Measurements from ENCODE around the gene SPEF2.

SPEF2 gene

DNA sequence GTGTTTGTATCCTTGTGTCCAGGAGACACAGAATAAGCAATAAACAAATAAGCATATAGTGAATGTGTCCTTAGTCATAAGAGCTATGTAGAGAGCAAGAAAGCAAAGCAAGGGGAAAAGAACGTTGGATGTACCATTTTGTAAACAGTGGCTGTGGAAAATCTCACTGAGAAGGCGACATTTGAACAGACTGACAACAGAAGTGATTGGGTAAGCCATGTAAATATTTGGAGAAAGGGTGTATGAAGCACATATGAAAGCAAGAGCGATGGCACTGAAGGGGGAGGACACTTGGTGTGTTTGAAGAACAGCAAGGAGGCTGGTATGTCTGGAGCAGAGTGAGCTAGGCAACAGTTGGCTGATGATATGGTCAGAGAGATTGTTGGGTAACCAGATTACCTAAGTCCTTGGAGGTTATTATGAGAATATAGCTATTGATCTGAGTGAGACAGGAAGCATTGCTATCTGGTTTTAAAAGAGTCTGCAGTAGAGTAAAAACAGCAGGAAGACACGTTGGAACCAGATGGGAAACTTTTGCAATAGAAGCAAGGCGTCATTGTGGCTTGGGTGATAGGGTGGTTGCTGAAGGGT, 123.6 kb downstream of the SPEF2 start:
- DNase-seq, result no peak

DNA sequence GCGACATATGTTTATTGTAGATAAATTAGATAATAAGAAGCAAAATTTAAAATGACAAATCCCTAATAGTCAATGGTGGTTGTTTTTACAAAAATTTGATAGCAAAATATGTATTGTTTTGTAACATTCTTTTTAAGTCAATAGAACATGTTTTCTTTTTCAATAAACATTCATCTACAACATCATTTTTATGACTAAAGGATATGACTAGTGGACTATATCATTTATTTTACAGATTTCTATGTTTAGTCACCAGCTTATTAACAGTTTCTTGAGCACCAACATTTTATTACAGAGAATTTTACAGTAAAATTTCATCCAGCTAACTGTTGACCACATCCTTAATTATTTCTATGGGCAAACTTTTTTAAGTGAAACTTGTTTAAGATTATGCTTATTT, 124.3 kb downstream of the SPEF2 start:
- DNase-seq, result no peak

DNA sequence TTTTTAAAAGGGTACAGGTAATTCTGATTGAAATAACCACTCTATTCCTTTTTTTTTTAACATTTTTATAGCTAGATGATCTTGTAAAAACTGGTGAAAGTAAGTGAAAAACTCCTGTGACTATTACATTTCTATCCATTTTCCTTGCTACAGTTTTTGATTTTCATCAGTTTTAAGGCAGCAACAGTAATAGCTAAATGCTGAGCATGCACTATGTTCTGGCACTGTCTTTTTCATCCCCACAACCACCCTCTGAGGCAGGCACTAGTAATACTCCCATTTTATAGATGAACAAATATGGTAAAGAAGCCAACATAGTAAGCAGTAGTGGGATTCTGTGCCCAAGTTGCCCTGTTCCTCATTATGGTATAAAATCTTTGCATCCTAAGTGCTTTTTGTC, 126.0 kb downstream of the SPEF2 start:
- DNase-seq, result no peak

DNA sequence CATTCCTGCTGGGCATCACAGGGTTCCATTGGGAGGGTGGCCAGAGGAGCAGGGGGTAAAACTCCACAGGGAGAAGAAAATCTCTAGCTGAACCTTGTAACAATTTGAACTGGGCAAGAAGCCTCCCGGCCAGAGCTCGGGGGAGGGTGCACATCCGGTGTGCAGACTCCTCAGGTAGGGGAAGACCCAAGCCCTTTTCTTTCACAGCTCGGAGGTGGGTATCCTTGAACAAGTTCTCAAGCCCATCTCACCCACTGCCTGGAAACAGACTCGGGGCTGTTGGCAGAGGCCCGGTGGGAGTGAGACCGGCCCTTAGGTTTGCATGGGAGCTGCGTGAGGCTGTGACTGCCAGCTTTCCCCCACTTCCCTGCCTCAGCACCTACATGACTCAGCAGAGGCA, 127.5 kb downstream of the SPEF2 start:
- DNase-seq, result no peak

DNA sequence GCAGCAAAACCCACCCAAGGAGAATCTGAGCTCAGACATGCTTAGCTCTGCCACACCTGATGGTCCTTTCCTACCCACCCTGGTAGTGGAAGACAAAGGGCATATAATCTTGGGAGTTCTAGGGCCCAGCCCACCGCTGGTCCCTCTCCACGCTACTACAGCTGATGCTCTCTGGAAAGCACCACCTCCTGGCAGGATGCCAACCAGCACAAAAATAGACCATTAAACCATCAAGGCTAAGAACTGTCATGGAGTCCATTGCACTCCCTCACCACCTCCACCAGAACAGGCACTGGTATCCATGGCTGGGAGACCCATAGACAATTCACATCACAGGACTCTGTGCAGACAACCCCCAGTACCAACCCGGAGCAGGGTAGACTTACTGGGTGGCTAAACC, 128.0 kb downstream of the SPEF2 start:
- DNase-seq, result no peak

DNA sequence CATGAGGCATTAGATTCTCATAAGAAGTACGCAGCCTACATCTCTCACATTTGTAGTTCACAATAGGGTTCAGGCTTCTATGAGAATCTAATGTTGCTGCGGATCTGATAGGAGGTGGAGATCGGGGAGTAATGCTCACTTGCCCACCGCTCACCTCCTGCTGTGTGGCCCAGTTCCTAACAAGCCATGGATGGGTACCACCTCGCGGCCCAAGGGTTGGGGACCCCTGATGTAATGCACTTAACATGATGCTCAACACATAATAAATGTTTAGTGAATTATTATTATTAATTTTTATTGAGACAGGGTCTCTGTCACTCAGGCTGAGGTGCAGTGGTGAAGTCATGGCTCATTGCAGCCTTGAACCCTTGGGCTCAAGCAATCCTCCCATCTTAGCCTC, 134.3 kb downstream of the SPEF2 start:
- no peak for DNase-seq

DNA sequence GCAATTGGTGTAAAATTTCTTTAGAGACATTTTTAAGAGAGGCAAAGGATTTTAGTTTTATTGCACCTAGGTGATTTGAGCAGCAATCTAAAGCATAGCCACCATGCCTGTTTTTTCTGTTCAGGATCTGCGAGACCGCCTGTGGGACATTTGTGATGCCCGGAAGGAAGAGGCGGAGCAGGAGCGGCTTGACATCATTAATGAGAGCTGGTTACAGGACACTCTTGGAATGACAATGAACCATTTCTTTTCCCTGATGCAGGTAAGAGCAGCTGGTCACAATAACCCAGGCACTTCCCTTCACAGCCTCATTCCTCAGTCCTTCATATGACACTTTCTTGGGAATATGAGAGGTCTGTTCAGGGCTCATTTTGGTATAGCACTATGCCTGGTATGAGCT, 135.8 kb downstream of the SPEF2 start:
- DNase-seq, result no peak

DNA sequence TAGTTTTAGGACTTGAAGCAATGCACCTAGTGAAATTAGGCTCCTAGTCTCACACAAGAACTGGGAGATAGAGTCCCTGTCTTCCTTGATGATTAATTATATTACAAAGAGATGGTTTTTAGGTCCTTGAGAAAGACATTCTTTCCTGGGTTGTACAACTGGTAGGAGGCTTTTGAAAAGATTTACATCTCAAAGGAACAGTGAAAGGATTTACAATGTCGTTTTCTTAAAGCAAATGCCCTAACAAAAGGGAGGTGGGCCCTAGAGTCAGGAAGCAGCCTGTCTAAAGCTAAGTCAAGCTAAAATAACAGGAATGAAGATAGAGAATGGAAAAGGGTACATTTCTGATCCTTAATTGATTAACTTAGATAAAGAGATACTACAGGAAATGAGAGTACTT, 136.8 kb downstream of the SPEF2 start:
- DNase-seq, result no peak

DNA sequence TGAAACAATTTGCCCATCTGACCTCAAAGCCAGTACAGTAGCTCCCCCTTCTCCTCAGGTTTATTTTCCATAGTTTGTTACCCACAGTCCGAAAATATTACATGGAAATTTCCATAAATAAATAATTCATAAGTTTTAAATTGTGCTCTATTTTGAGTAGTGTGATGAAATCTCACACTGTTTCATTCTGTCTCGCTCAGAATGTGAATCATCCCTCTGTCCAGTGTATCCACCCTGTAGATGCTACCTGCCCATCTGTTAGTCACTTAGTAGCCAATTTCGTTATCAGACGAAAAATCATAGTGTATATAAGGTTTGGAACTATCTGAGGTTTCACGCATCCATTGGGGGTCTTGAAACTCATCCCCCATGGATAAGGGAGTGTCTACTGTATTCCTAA, 138.3 kb downstream of the SPEF2 start:
- no peak for DNase-seq

DNA sequence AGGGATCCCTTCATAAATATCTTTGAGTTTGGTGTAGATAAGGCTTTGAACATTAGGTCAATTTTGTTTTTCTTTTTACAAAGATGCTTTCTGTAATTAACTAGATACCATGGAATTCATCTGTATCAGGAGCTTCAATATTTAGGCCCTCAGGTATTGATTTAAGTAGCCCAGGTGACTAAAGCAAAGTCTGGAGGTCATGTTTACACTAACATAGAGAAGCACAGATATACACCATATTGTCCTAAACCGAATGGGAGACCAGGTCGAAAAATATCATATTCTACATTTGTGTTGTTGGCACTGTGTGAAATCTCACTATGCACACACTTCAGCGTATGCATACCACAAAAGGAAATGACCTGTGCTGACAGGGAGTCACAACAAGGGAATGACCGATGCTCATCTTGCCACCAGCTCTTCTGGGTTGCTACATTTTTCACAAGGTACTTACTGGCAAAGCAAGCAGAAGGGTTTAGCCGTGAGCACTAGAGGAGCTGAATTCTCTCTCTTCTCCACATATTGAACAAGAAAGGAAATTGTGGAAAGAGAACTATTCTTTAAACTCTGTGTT, 140.6 kb downstream of the SPEF2 start:
- no peak for DNase-seq

DNA sequence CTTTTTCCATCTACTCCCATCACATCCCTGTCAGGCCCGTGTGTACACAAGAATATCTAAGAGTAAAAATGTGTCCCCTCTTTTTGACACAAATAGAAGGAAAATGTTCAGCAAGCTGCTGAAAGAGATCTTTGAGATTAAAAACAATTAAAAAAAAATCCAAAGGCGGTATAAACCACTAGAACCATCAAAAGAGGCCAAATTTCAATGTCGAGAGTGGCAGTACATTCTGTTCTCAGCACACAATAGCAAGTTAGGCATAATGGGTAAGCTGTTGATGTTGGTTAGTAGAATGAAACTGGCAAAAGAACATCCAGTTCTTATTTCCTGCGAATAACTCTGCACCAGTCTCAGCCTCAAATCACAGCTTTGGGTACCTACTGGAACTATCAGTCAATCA, 143.9 kb downstream of the SPEF2 start:
- DNase-seq, result no peak

DNA sequence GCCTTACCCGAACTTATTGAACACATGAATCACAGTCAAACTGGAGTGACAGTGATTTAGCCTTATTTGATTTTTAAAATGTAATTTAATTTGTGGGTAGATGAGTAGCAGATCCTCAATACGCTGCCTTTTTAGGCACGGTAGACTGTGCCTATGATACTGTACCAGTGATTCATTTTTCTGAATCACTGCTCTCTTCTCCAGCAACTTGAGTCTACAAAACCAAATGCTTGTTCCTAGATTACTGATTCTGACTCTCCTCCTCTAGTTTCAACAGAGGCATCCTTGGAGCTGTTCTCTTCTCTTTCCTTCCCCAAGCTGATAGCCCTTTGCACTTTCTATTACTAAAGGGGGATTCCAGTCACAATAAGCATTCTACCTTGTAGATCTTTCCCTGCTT, 144.7 kb downstream of the SPEF2 start:
- no peak for DNase-seq

DNA sequence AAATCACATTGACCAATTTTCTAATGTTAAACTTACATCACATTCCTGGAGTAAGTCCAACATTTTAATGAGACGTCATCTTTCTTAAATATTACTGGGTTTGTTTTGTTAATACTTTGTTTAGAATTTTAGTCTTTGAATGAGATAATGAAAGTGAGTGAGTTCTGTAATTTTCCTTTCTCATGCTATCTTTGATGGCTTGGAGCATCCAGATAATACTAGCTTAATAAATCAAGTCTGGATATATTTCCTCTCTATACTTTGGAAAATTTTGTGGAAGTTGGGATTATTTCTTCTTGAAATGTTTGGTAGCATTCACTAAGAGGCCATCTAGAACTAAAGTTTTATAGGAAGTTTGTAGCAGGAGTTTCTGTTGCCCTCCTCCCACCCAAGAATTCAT, 148.3 kb downstream of the SPEF2 start:
- DNase-seq, result no peak

DNA sequence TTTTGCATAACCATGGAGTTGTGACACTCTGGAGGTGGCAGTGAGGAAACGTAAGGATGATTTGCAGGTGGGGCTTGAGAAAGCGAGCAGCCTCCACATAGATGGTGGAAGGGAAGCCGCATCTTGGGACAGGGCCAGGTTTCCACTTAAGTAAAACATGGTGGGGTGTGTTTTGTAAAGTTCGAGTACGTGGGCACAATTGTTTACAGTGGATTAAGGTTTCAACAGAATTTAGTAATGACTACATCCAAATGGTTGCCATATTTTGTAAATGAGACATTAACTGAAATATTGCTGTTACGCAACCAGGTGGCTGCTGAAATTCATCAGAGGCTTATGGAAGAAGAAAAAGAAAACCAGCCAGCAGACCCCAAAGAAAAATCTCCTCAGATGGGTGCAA, 153.6 kb downstream of the SPEF2 start:
- DNase-seq, result no peak

DNA sequence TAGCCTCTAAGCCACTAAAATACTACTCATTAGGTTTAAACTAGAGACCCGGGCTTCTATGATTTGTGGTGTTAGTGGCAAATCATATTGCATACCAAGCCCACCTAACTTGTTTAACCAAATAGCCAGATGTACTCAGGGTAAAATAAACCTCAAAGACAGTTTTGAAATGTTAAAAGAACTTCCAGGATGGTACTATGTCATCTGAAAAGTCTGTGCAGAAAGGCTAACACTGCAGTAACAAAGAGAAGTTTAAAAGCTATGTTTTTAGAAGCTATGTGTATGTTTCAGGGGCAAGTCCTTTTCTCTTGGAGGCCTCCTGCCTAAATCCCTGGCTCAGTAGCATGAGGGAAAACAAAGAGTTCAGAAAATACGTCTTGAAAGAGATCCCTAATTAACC, 154.2 kb downstream of the SPEF2 start:
- DNase-seq, result no peak

DNA sequence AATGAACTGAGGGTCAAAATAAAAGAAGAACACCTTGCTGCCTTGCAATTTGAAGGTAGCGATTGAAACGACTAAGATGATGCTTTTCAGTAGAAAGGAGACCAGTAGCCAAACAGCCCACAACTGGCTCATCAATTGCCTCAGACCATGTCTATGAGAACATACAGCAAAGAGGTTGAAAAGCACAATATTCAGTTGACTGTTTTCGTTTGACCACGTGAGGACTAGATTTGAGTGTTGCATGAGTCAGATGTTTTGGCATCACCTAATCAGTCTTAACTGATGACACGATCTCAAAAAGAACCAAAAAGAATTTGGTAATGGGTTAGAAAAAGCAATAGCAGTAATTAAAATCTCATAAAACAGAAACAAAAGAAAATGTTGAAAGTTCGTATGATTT, 156.3 kb downstream of the SPEF2 start:
- DNase-seq, result no peak

DNA sequence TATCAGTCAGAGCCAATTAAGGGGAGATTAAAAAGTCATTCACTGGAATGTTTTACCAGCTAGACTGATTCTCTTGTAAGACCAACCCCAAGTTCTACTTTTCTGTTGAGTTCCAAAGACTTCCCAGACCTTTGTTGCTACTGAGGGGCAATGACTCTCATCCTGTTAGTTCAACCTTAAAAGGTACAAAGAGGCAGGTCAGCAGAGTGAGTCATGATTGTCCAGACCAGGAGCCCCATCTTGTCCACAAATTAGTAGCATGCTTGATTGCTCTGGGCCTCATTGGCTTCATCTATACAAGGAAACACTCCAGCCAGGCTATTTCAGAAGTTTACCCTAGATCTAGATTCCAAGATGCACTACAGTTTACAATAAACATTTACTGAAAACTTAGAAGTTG, 159.1 kb downstream of the SPEF2 start:
- DNase-seq, result no peak

DNA sequence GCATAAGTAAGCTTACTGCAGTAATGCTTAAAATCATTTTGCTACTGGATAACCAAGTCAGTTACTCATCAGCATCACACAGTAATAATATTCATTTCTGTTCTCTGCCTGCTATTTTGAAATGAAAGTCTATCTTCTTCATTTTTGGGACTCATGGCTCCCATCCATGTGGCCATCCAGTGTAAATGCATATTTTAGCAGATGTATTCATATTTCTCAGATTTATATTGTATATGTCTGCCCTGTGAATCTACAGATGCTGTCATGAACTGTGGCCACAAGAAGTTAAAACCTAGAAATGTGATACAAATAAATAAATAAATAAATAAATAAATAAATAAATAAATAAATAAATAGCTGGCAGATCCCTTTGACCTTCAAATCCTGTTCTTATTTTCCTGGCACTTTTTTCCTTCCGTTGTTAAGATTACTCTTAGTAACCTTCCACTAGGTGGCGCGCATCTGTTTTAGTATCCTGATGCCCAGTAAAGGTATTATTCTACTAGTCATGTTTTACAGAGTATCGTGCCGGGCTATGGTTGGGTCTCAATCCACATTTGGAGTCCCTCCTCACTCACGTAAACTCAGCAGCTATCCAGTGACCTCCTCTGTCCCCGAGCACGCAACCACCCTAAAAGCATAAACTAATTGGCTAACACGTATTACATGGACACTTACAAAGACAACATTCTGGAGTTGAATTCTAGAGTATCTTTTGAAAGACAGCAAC, 159.9 kb downstream of the SPEF2 start:
- peak; percentile 67 for DNase-seq

DNA sequence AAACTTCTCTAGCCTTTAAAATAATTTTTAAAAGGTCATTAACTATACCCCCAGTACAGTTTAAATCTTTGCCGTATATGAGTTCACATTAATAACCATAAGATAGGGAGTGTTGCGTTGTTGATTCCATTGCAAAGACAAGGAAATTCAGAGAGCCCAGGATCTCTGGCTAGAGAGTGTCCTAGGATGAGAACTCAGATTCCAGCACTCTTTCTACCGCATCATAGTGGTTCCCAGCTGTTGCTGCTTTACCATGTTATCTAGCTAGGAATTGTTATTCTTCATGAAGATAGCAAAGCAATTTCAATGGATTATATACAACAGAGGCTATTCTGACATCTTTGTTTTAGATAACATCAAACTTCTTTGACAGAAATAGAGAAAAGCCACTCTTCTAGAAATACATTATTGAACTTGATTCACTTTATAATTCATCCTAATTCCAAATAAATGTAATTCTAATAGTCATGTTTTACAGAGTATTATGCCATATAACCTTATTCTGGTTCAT, 160.7 kb downstream of the SPEF2 start:
- no peak for DNase-seq

DNA sequence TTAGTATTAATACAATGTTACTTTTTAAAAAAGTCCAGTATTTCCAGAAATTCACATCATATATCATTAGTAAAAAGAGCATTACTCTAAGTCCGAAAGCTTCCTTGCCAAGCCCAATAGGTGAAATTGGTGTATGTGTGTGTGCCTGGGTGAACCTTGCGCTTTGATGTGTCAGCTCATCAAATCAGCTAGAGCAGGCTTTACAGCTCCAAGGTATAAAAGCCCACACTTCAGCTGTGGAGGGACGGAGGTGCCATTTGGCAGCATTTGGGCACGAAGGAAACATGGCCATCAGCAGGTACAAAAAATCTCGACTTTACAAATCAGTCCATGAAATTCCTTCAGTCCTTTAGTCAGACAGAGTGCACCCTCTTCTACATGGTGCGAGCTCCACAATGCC, 162.6 kb downstream of the SPEF2 start:
- peak; percentile 51 to 56 for DNase-seq

DNA sequence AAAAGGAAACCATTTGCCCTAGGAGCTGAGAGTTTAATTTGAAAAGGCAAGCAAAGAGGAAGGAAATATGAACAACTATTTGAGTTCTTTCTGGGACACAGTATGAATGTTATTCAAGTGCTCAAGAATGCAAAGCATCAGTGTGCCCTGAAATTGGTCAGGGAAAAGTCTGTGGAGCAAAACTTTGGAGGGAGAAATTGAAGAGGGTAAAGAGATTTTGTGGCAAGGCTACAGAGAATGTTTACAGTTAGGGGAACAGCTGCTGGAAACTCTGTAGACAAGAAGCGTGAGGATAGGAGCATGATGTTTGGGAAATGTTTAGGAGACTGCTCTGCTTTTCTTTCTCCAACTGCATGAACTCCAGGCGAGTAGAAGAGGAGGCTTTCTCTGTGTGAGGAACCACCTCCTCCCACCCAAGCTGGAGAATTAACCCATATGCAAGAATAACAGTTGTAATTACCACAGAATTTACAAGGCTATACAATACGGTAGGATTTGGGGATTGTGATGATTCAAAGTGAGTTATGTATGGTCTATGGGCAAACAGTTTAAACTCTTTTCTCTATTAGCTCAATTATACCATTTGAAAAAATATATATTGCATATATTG, 163.6 kb downstream of the SPEF2 start:
- no peak for DNase-seq

DNA sequence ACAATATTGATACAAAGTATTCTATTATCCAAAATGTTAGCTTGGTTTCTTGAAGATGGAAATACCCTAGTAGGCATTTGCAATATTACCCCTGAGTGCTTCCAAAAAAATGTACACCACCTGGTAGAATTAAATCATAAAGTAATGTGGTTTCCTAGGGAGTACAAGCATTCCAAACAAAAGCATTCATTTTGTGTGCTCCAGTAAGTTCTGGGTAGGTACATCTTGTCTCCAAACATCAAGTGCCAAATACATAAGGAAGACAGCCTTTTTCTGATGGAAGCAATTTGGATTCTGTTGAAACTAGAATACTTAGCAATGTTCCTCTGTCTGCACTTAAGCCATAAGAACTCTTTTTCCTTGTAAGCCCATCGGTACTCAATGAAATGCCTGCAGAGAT, 165.9 kb downstream of the SPEF2 start:
- DNase-seq, result no peak

DNA sequence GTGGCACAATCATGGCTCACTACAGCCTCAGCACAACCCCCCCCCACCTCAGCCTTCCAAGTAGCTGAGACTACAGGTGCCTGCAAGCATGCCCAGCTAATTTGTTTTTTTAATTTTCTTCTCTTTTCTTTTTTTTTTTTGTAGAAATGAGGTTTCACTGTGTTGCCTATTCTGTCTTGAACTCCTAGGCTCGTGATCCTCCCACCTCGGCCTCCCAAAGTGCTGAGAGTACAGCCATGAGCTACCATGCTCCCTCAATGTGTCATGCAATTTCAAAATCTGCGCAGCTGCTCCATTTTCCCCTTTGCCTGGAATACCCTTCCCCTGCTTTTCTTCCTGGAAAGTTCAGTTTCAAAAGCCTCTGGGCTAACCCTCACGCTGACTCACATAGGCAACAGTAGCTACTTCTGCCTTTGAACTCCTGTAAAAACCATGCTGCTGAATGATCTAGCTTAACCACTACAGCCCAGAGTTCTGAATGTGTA, 168.0 kb downstream of the SPEF2 start:
- DNase-seq, result peak; percentile 26 to 41

DNA sequence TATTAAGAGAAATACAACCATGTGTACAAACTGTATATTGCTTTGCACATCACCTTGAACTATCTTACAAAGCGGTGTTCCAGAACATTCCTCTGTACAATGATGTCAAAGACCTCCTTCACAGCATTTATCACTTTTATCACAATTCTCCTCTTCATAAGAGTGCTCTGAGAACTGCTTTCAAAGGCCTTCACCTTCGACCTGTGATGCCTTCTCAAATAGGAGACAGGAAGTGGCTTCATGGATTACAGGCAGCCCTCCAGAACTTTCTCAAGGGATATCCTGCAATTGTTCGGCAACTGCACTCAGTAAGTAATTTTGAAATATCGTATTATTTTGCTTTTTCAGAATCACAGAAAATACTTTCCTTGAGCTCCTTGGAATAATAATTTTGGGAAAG, 171.1 kb downstream of the SPEF2 start:
- no peak for DNase-seq

Data from activated CD4-positive, alpha-beta T cell treated with anti-CD3 and anti-CD28 coated beads, Interleukin-2, amount 50 U/mL, for 4 hours (primary cell).